ENCODE results near the gene DHRS7.

GRCh38 chr14:60188696-60189095 is 23.5 kb upstream of the DHRS7 start:
- TF ChIP-seq CTCF (IDR thresholded peaks at IDR 0.05; ENCODE audit: borderline replicate concordance, extremely low read depth, low read length, poor library complexity, severe bottlenecking) (no peak), EZH2 (IDR thresholded peaks at IDR 0.05; ENCODE audit: borderline replicate concordance, low read depth, low read length, severe bottlenecking) (no peak)
